ENCODE results near the gene ANKRD27. TPM values are rescaled to one million over a fixed set of nuclear protein-coding genes. Genes with fewer than 3 reads are reported as not detected.

ANKRD27 gene
- polyA plus RNA-seq, 1 experiment, result 25.7 TPM

DNA sequence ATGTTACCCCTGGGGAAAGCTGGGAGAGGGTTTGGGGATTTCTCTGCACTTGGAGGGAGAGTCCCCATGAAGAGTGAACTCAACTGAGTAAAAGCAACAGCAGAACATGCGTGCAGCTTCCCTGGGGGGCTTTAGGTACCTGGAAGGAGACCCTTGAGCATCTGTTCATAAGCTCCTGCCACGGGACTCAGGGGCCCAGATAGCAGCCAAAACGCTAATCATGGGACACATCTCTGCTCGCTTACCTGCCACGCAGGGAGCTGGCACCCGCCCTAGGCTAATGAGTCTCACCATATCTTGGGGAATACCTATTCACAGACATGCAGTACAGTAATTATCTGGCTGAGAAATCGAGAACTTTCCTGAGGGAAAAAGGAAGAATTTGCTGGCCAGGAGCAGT, 60.1 kb downstream of the ANKRD27 start:
- peaks cover 34% of the 10 kb centered on the region for H3K36me3 ChIP-seq (ENCODE audit: control insufficient read depth, insufficient read depth, low read length)
- no peaks in the 10 kb centered on the region for H3K27me3 ChIP-seq (ENCODE audit: control insufficient read depth, insufficient read depth, low read length)
- DNase-seq (ENCODE audit: low read depth), result no peak
- ChIA-PET POLR2A (no interaction called here), CTCF (interaction anchor here (0.6 to 2.1 kb wide), 2 partner anchors 15 to 32 kb away, joined by 3 to 7 read pairs; no protein-coding TSS in a partner anchor)
- no peak overlapping the region for H3K4me3 ChIP-seq (ENCODE audit: low read depth, low read length)
- TF ChIP-seq, protein P1, sequence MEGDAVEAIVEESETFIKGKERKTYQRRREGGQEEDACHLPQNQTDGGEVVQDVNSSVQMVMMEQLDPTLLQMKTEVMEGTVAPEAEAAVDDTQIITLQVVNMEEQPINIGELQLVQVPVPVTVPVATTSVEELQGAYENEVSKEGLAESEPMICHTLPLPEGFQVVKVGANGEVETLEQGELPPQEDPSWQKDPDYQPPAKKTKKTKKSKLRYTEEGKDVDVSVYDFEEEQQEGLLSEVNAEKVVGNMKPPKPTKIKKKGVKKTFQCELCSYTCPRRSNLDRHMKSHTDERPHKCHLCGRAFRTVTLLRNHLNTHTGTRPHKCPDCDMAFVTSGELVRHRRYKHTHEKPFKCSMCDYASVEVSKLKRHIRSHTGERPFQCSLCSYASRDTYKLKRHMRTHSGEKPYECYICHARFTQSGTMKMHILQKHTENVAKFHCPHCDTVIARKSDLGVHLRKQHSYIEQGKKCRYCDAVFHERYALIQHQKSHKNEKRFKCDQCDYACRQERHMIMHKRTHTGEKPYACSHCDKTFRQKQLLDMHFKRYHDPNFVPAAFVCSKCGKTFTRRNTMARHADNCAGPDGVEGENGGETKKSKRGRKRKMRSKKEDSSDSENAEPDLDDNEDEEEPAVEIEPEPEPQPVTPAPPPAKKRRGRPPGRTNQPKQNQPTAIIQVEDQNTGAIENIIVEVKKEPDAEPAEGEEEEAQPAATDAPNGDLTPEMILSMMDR (IDR thresholded peaks at IDR 0.05; ENCODE audit: insufficient read depth, low read depth, low read length), result no peak

DNA sequence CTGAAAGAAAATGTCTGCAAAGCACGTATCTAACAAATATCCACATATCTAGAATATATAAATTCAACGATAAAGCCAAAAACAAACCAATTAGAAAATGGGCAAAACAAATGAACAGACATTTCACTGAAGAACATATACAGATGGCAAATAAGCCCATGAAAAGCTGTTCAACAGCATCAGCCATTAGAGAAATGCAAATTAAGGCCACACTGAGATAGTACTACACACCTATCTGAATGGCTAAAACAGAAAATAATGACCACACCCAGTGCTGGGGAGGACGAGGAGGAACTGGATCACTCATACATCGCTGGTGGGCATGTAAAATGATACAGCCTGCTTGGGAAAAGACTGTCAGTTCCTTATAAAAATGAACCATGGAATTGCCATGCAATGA, 62.0 kb downstream of the ANKRD27 start:
- TF ChIP-seq, protein P1 (IDR thresholded peaks at IDR 0.05; ENCODE audit: insufficient read depth, low read depth, low read length), result no peak
- no peak for DNase-seq (ENCODE audit: low read depth)
- H3K36me3 ChIP-seq (ENCODE audit: control insufficient read depth, insufficient read depth, low read length), result peaks cover 21% of the 10 kb centered on the region
- ChIA-PET POLR2A (no interaction called here), CTCF (no interaction called here)
- no peak overlapping the region for H3K4me3 ChIP-seq (ENCODE audit: low read depth, low read length)
- no peaks in the 10 kb centered on the region for H3K27me3 ChIP-seq (ENCODE audit: control insufficient read depth, insufficient read depth, low read length)

DNA sequence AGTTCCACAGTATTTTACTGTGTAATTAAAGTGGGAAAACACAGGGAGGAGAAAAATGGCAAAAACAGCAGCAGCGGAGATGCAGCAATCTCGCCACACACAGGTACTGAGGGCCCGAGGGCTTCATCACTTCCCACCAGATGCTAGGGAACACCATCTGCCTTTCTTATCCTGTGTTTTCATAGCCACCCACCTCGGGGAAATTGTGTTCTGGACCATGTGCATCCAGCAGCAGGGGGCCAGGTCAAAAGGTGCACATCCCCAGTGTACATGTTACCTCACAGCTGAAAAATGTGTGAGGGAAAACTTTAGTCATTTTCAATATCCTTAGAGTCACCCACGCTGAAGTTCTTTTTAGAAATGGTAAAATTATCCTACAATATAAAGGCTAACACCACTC, 63.8 kb downstream of the ANKRD27 start:
- TF ChIP-seq, protein P1 (IDR thresholded peaks at IDR 0.05; ENCODE audit: insufficient read depth, low read depth, low read length), result no peak
- H3K4me3 ChIP-seq (ENCODE audit: low read depth, low read length), result no peak overlapping the region
- no peak for DNase-seq (ENCODE audit: low read depth)
- H3K27me3 ChIP-seq (ENCODE audit: control insufficient read depth, insufficient read depth, low read length), result no peaks in the 10 kb centered on the region
- ChIA-PET POLR2A (no interaction called here), CTCF (interaction anchor here (1.5 kb wide), 1 partner anchor 11 kb away, joined by 5 read pairs; no protein-coding TSS in a partner anchor)
- H3K36me3 ChIP-seq (ENCODE audit: control insufficient read depth, insufficient read depth, low read length), result peaks cover 22% of the 10 kb centered on the region

DNA sequence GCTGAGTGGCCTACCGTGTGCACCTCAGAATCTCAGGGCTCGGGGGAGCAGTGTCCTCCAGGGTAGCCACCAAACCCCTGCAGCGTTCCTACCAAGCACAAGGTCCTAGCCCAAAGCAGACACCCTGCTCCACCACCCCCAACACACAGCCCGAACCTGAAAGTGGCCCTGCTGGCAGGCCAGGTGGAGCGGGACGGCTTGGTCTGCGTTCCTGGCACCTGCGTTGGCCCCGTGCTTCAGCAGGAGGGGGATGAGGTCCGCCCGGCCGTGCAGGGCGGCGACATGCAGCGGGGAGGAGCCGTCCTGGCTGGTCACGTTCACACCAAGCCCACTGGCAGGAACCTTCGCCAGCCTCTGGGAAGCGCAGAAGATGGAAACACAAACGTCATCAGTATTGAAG, 67.5 kb downstream of the ANKRD27 start:
- ChIA-PET POLR2A (interaction anchor here (0.7 kb wide), 1 partner anchor 196 kb away, joined by 3 read pairs; no protein-coding TSS in a partner anchor), CTCF (interaction anchor here (1.2 kb wide), 1 partner anchor 12 kb away, joined by 4 read pairs; no protein-coding TSS in a partner anchor)
- H3K36me3 ChIP-seq (ENCODE audit: control insufficient read depth, insufficient read depth, low read length), result peaks cover 22% of the 10 kb centered on the region
- DNase-seq (ENCODE audit: low read depth), result no peak
- TF ChIP-seq, protein P1 (IDR thresholded peaks at IDR 0.05; ENCODE audit: insufficient read depth, low read depth, low read length), result no peak
- H3K27me3 ChIP-seq (ENCODE audit: control insufficient read depth, insufficient read depth, low read length), result no peaks in the 10 kb centered on the region
- no peak overlapping the region for H3K4me3 ChIP-seq (ENCODE audit: low read depth, low read length)

DNA sequence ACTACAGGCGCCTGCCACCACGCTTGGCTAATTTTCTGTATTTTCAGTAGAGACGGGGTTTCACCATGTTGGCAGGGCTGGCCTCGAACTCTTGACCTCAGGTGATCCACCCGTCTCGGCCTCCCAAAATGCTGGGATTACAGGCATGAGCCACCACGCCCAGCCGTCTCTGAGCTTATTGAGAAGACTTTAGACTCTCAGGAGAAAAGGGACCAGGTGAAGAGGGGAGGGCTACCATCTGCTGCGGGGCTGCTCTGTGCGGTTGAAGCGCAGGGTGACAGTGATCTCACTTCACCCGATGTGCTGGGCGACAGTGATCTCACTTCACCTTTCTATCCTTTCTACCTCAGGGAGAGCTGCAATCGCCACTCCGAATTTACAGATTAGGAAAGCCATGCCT, 68.7 kb downstream of the ANKRD27 start:
- TF ChIP-seq, protein P1 (IDR thresholded peaks at IDR 0.05; ENCODE audit: insufficient read depth, low read depth, low read length), result no peak
- DNase-seq (ENCODE audit: low read depth), result no peak
- Histone ChIP-seq H3K27me3 (ENCODE audit: control insufficient read depth, insufficient read depth, low read length) (no peaks in the 10 kb centered on the region), H3K4me3 (ENCODE audit: low read depth, low read length) (no peak overlapping the region), H3K36me3 (ENCODE audit: control insufficient read depth, insufficient read depth, low read length) (peaks cover 22% of the 10 kb centered on the region)
- ChIA-PET CTCF (interaction anchor here (1.0 kb wide), 1 partner anchor 8 kb away, joined by 3 read pairs; no protein-coding TSS in a partner anchor), POLR2A (no interaction called here)
